ACC112 (cell line): ENCODE data around the gene NAPSA.
"Not testable (repeated sequence)": the region's sequence is repeated elsewhere in the genome, so short reads cannot be mapped to it uniquely, and the experiment has no call there.

Source experiments
- H2AFZ ChIP-seq: fragments of 200-600 bp; sonication (generic); one replicate; pipeline ENCODE4 v1.6.0; 2017; ENCODE audit warnings: antibody characterized with exemption, low read length; ENCODE audit not compliant: unreplicated experiment
- H3K27ac ChIP-seq: fragments of 200-600 bp; sonication (generic); 2 replicates; pipeline ENCODE4 v1.5.1; 2014; ENCODE audit warnings: low read depth, mild to moderate bottlenecking, antibody characterized with exemption, low read length, moderate library complexity
- H3K27me3 ChIP-seq: fragments of 200-600 bp; sonication (generic); 2 replicates; pipeline ENCODE4 v1.6.1; 2014; ENCODE audit warnings: mild to moderate bottlenecking, antibody characterized with exemption, low read length, moderate library complexity, mixed read lengths; ENCODE audit not compliant: insufficient read depth
- H3K36me3 ChIP-seq: fragments of 200-600 bp; sonication (generic); 2 replicates; pipeline ENCODE4 v1.6.1; 2016; ENCODE audit warnings: mild to moderate bottlenecking, antibody characterized with exemption, low read length, moderate library complexity, mixed read lengths; ENCODE audit not compliant: insufficient read depth
- H3K4me1 ChIP-seq: fragments of 200-600 bp; sonication (generic); one replicate; pipeline ENCODE4 v1.6.1; 2016; ENCODE audit warnings: low read length, mixed read lengths; ENCODE audit not compliant: insufficient read depth, unreplicated experiment, control insufficient read depth
- H3K4me3 ChIP-seq: fragments of 200-600 bp; sonication (generic); 2 replicates; pipeline ENCODE4 v1.5.1; 2014; ENCODE audit warnings: mild to moderate bottlenecking, low read depth, low read length
- H3K79me2 ChIP-seq: fragments of 200-600 bp; sonication (generic); one replicate; pipeline ENCODE4 v1.6.0; 2016; ENCODE audit warnings: low read length; ENCODE audit not compliant: control insufficient read depth, unreplicated experiment, insufficient read depth

Gene NAPSA

GRCh38 chr19:50334741-50335421 is 30.6 kb downstream of the NAPSA start:
- H2AFZ ChIP-seq, result no peak overlapping the region
- no peaks in the 10 kb centered on the region for H3K36me3 ChIP-seq
- H3K79me2 ChIP-seq, result no peaks in the 10 kb centered on the region
- H3K4me3 ChIP-seq, result no peak overlapping the region
- H3K27me3 ChIP-seq, result peaks cover 33% of the 10 kb centered on the region
- H3K4me1 ChIP-seq, result no peaks in the 10 kb centered on the region
- H3K27ac ChIP-seq, result no peak overlapping the region

DNA sequence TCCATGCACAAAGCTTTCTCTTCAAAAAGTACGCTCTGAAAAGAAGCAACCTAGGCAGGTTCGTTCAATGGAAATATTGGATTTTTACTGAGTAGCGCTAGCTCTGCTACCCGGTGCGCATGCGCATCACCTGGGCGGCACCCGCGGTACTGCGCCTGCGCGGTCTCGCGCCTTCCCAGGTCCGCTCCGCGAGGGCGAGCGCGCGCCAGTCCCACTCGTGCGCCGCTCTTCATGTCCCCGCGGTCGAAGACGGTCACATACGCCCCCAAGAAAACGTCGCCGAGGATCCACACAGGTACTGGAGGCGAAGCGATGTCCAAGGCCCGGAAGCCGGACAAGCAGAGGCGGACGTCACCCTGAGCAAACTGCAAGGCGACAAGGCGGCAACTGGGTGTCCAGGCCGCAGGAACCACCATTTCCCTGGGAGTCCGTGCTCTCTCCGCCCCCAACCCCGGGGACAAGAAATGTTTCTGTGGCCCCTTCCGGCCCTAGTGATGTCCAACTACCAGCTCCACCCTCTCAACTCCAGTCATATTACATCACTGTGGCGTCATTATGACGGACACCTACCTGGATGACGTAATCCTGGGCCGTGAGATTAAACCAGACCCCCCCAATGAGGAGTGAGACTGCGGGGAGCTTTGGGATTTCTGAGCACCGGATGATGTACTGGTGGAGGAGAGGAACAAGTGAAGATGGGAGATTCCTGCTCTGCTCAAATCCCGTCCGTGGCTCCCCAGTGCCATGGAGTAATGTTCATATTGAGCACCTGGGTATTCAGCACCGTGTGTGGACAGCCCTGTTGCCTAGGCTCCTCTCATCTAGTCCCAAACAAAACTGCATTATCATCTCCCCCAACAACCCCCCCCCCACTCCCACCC is 31.5 kb downstream of the NAPSA start:
- no peak overlapping the region for H3K27ac ChIP-seq

GRCh38 chr19:50333235-50333736 is 32.2 kb downstream of the NAPSA start:
- Histone ChIP-seq H3K36me3 (no peaks in the 10 kb centered on the region), H3K4me1 (no peaks in the 10 kb centered on the region), H3K27ac (no peak overlapping the region), H3K4me3 (peak overlapping the region; percentile 81), H3K27me3 (peaks cover 43% of the 10 kb centered on the region), H3K79me2 (no peaks in the 10 kb centered on the region), H2AFZ (peak overlapping the region; percentile 85)

More for the DNA sequence above, 31.5 kb downstream of the NAPSA start:
- peak overlapping the region; percentile 85 for H2AFZ ChIP-seq
- no peaks in the 10 kb centered on the region for H3K79me2 ChIP-seq
- H3K27me3 ChIP-seq, result peaks cover 41% of the 10 kb centered on the region
- H3K36me3 ChIP-seq, result no peaks in the 10 kb centered on the region
- H3K4me3 ChIP-seq, result peak overlapping the region; percentile 81
- no peaks in the 10 kb centered on the region for H3K4me1 ChIP-seq

DNA sequence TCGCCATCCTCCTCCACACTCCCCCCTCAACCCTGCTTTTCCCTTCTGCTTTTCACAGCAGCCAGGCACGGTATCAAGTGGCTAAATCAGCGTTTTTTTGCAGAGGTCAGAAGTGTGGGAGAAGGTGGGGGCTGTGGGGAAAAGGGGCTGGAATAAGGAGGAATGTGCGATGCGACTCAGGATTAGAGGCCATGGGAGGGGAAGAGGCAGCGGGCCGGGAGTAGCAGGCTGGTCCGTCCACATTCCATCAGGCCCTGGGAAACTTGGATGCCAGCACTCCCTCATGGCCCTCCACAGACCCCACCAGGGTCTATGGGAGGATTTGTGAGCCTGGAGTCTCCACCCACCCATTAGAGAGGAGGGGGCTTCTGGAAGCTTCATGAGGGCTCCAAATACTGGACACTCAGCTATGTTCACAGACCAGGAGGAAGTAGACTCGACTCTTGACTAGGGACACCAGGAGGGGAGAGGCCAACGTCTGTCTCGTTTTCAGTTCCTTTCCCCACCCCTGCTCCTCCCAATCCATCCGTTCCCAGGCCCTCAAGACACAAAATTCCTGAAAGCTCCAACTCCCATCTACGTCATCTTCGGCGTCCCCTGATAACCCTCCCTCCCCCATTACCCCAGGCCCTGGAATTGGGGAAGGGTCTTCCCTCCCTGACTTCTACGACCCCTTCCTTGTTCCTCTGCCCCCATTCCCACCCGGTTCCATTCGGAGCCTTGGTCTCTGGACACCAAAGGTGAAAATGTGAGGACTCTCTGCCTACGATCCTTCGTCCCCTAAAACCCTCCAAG is 33.0 kb downstream of the NAPSA start:
- Histone ChIP-seq H3K36me3 (no peaks in the 10 kb centered on the region), H3K4me1 (no peaks in the 10 kb centered on the region), H2AFZ (no peak overlapping the region), H3K27ac (no peak overlapping the region), H3K79me2 (no peaks in the 10 kb centered on the region), H3K4me3 (peak overlapping the region; percentile 81), H3K27me3 (peaks cover 50% of the 10 kb centered on the region)

GRCh38 chr19:50331994-50332243 is 33.5 kb downstream of the NAPSA start:
- Histone ChIP-seq H3K4me3 (no peak overlapping the region), H3K27me3 (peaks cover 55% of the 10 kb centered on the region), H3K27ac (no peak overlapping the region), H3K36me3 (no peaks in the 10 kb centered on the region), H3K4me1 (no peaks in the 10 kb centered on the region), H2AFZ (no peak overlapping the region), H3K79me2 (no peaks in the 10 kb centered on the region)

DNA sequence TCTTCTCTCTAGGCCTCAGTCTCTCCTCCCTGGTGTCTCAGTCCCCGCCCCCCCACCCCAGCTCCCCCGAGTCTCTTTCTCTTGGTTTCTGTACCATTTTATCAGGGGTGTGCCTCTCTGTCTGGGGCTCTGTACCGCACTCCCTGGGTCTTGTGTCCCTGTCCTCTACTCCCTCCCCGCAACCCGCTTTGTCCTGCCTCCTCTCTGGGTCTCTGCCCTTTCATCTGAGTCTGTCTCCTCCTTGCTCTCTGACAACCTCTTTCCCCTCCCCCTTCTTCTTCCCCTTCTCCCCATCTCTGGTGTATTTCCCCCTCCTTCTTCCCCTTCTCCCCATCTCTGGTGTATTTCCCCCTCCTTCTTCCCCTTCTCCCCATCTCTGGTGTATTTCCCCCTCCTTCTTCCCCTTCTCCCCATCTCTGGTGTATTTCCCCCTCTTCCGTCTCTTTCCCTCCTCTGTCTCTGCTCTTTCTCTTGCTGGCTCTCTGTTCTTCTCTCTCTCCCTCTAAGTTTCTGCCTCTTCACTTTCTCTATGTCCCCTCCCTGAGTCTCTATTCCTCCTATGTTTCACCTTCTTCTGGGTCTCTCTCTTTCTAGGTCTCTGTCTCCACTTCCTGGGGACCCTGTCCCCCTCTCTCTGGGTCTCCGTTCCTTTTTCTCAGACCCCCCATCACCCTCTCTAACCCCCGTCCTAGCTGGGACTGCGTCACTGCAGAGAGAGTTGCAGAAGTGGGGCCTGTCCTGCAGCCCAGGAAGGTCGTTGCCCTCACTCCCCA is 34.0 kb downstream of the NAPSA start:
- Histone ChIP-seq H3K27me3 (peaks cover 60% of the 10 kb centered on the region), H3K4me1 (no peaks in the 10 kb centered on the region), H3K79me2 (no peaks in the 10 kb centered on the region), H3K27ac (no peak overlapping the region), H3K36me3 (no peaks in the 10 kb centered on the region), H2AFZ (no peak overlapping the region), H3K4me3 (no peak overlapping the region)

- H3K27ac ChIP-seq, result no peak overlapping the region
- no peak overlapping the region for H2AFZ ChIP-seq
- H3K4me1 ChIP-seq, result no peaks in the 10 kb centered on the region
- H3K4me3 ChIP-seq, result no peak overlapping the region
- no peaks in the 10 kb centered on the region for H3K79me2 ChIP-seq
- H3K27me3 ChIP-seq, result peaks cover 68% of the 10 kb centered on the region
- no peaks in the 10 kb centered on the region for H3K36me3 ChIP-seq
Measured at GRCh38 chr19:50330365-50331078, 34.9 kb downstream of the NAPSA start.

DNA sequence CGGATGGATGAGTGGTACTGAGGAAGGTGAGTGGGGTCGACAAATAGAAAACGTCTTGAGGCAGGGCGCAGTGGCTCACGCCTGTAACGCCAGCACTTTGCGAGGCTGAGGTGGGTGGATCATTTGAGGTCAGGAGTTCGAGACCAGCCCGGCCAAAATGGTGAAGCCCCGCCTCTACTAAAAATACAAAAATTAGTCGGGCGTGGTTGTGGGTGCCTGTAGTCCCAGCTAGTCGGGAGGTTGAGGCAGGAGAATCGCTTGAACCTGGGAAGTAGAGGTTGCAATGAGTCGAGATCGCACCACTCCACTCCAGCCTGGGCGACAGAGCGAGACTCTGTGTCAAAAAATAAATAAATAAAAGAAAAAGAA is 35.5 kb downstream of the NAPSA start:
- H3K36me3 ChIP-seq, H3K27ac ChIP-seq, H3K4me1 ChIP-seq, H3K79me2 ChIP-seq, H2AFZ ChIP-seq: not testable (repeated sequence)
- peaks cover 68% of the 10 kb centered on the region for H3K27me3 ChIP-seq
- peak overlapping the region; percentile 21; the same call in 1 of the 2 replicates for H3K4me3 ChIP-seq

DNA sequence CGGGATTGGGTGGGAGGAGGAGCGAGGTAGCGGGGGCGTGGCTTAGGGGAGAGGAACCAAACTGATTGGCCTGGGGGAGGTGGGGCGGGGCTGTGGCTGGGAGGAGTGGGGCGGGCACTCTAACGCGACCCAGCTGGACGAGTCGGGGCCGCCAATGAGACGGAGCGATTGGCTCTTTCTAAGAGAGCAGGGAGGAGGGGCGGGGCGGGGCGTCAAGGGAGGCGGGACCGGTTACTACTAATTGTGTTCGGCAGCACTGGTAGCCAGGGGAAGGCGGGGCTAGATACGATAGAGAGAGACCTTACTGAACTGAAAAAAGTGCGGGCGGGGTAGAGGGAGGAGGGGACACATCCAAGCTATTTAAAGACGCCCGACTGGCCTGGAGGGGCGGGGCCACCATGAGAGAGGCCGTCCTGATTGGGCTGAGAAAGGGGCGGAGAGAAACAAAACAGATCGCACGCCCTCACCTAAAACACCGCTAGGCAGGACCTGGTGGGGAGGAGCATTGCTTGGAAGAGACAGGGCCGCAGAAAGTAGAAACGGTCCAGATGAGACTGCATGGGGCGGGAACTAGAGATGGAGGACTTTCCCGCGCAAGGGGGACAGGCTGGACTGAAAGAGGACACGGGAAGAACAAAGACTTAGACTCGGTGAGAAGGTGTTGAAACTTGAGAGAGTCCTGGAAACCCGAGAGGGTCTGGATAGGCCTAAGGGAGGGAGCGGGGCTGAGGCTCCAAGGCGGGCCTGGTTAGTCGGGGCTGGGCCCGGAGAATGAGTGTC is 36.1 kb downstream of the NAPSA start, which contains the start of gene KCNC3:
KCNC3 (minus strand) TSS at position 232 of the 780 bp plus-strand sequence. CDS start 295 bp downstream, outside the sequence.
- peak within 1 kb of the TSS; percentile 40; the same call in 1 of the 2 replicates for H3K4me3 ChIP-seq
- no peaks in the 10 kb centered on the region for H3K36me3 ChIP-seq
- peaks cover 68% of the 10 kb centered on the region for H3K27me3 ChIP-seq
- no peaks in the 10 kb centered on the region for H3K79me2 ChIP-seq
- H3K4me1 ChIP-seq, result no peaks in the 10 kb centered on the region
- no peak within 1 kb of the TSS for H2AFZ ChIP-seq
- H3K27ac ChIP-seq, result no peak within 1 kb of the TSS
